HL-60 (cell line): ENCODE results near the gene PDZD8.

ENCODE experiments used
- GABPA ChIP-seq: IDR thresholded peaks from 2 replicates; pipeline ENCODE4 v1.6.1; 2012; ENCODE audit warnings: low read depth
- POLR2AphosphoS5 ChIP-seq: IDR thresholded peaks from 2 replicates; pipeline ENCODE4 v1.6.1; 2012; ENCODE audit warnings: low read depth
- SPI1 ChIP-seq: IDR thresholded peaks from 2 replicates; pipeline ENCODE4 v1.6.1; 2012; ENCODE audit warnings: low read depth, mild to moderate bottlenecking, borderline replicate concordance
- TF ChIP-seq, protein P1 (sequence below): IDR thresholded peaks from one replicate; pipeline ENCODE4 v1.5.1; 2011; ENCODE audit warnings: low read length, control low read depth, inconsistent platforms; ENCODE audit not compliant: insufficient read depth
- TF ChIP-seq, protein P2 (sequence below): IDR thresholded peaks from 2 replicates; pipeline ENCODE4 v1.6.1; 2012; ENCODE audit warnings: low read depth; ENCODE audit not compliant: insufficient replicate concordance

DNA sequence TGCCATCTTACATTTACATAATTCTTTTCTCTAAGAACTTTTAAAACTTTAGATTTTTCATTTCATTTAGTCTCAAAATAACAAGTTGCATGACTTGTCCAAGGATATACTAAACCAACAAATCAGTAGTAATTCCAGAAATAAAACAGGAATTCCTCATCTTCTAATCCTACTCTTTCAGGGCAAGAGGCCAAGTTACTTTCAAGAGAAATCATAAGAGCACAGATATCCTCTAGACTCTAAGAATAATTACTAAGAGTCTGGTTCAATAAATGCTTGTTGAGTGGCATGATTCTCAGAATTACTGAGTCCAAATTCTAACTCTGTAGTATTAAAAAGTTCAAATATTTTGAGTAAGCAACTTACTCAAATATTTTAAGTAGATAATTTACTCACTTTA, 12.9 kb downstream of the PDZD8 start:
- TF ChIP-seq, protein P1, sequence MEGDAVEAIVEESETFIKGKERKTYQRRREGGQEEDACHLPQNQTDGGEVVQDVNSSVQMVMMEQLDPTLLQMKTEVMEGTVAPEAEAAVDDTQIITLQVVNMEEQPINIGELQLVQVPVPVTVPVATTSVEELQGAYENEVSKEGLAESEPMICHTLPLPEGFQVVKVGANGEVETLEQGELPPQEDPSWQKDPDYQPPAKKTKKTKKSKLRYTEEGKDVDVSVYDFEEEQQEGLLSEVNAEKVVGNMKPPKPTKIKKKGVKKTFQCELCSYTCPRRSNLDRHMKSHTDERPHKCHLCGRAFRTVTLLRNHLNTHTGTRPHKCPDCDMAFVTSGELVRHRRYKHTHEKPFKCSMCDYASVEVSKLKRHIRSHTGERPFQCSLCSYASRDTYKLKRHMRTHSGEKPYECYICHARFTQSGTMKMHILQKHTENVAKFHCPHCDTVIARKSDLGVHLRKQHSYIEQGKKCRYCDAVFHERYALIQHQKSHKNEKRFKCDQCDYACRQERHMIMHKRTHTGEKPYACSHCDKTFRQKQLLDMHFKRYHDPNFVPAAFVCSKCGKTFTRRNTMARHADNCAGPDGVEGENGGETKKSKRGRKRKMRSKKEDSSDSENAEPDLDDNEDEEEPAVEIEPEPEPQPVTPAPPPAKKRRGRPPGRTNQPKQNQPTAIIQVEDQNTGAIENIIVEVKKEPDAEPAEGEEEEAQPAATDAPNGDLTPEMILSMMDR, result no peak
- TF ChIP-seq SPI1 (no peak), POLR2AphosphoS5 (no peak), GABPA (no peak)
- TF ChIP-seq, protein P2, sequence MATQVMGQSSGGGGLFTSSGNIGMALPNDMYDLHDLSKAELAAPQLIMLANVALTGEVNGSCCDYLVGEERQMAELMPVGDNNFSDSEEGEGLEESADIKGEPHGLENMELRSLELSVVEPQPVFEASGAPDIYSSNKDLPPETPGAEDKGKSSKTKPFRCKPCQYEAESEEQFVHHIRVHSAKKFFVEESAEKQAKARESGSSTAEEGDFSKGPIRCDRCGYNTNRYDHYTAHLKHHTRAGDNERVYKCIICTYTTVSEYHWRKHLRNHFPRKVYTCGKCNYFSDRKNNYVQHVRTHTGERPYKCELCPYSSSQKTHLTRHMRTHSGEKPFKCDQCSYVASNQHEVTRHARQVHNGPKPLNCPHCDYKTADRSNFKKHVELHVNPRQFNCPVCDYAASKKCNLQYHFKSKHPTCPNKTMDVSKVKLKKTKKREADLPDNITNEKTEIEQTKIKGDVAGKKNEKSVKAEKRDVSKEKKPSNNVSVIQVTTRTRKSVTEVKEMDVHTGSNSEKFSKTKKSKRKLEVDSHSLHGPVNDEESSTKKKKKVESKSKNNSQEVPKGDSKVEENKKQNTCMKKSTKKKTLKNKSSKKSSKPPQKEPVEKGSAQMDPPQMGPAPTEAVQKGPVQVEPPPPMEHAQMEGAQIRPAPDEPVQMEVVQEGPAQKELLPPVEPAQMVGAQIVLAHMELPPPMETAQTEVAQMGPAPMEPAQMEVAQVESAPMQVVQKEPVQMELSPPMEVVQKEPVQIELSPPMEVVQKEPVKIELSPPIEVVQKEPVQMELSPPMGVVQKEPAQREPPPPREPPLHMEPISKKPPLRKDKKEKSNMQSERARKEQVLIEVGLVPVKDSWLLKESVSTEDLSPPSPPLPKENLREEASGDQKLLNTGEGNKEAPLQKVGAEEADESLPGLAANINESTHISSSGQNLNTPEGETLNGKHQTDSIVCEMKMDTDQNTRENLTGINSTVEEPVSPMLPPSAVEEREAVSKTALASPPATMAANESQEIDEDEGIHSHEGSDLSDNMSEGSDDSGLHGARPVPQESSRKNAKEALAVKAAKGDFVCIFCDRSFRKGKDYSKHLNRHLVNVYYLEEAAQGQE, result no peak
